Hematopoietic multipotent progenitor cell treated with erythropoietin and hydrocortisone succinate and interleukin-3 and kit ligand, for 17 days (in vitro differentiated cells): Measurements from ENCODE around the gene IL20RA.
"Not testable (repeated sequence)": the region's sequence is repeated elsewhere in the genome, so short reads cannot be mapped to it uniquely, and the experiment has no call there.

Experiments used
- DNase-seq: peaks from one replicate; pipeline ENCODE4 v3.0.0-alpha.2; 2015; ENCODE audit warnings: low spot score

Gene IL20RA

GRCh38 chr6:137008204-137008603 lies 36.6 kb downstream of the IL20RA start:
- DNase-seq: no peak

- DNase-seq: no peak
Observed at GRCh38 chr6:137006056-137006455, 38.7 kb downstream of the IL20RA start.

GRCh38 chr6:137005073-137005472 lies 39.7 kb downstream of the IL20RA start:
- no peak for DNase-seq

GRCh38 chr6:137002505-137002904 lies 42.3 kb downstream of the IL20RA start:
- no peak for DNase-seq

GRCh38 chr6:137001977-137002302 lies 42.8 kb downstream of the IL20RA start:
- no peak for DNase-seq

GRCh38 chr6:137001299-137001976 lies 43.3 kb downstream of the IL20RA start:
- DNase-seq: no peak

- no peak for DNase-seq
Observed at GRCh38 chr6:137000825-137001224, 43.9 kb downstream of the IL20RA start.

- DNase-seq: no peak
Observed at GRCh38 chr6:136995521-136995920, 49.2 kb downstream of the IL20RA start.

- DNase-seq: no peak
Observed at GRCh38 chr6:136994782-136995181, 50.0 kb downstream of the IL20RA start.

- no peak for DNase-seq
Observed at GRCh38 chr6:136992113-136992512, 52.7 kb downstream of the IL20RA start.

GRCh38 chr6:136991646-136992045 lies 53.1 kb downstream of the IL20RA start:
- no peak for DNase-seq

GRCh38 chr6:136990754-136991153 lies 54.0 kb downstream of the IL20RA start:
- DNase-seq: no peak

GRCh38 chr6:136990242-136990578 lies 54.6 kb downstream of the IL20RA start:
- DNase-seq: no peak

- no peak for DNase-seq
Observed at GRCh38 chr6:136989571-136990241, 55.1 kb downstream of the IL20RA start.

GRCh38 chr6:136987526-136987925 lies 57.2 kb downstream of the IL20RA start:
- no peak for DNase-seq

GRCh38 chr6:136985502-136985901 lies 59.3 kb downstream of the IL20RA start:
- DNase-seq: no peak

GRCh38 chr6:136984578-136984977 lies 60.2 kb downstream of the IL20RA start:
- DNase-seq: no peak

GRCh38 chr6:136983687-136984086 lies 61.1 kb downstream of the IL20RA start:
- no peak for DNase-seq

- no peak for DNase-seq
Observed at GRCh38 chr6:136982928-136983327, 61.8 kb downstream of the IL20RA start.

- DNase-seq: no peak
Observed at GRCh38 chr6:136980070-136980469, 64.7 kb downstream of the IL20RA start.

- DNase-seq: no peak
Observed at GRCh38 chr6:136979206-136979605, 65.6 kb downstream of the IL20RA start.

- DNase-seq: no peak
Observed at GRCh38 chr6:136977075-136977474, 67.7 kb downstream of the IL20RA start.

GRCh38 chr6:136975089-136975715 lies 69.6 kb downstream of the IL20RA start:
- no peak for DNase-seq

GRCh38 chr6:136973781-136974180 lies 71.0 kb downstream of the IL20RA start:
- DNase-seq: not testable (repeated sequence)
